Upper lobe of right lung (tissue), 1 donor: Measurements from ENCODE around the gene GRPEL1. TPM values are rescaled to one million over a fixed set of nuclear protein-coding genes. Genes with fewer than 3 reads are reported as not detected.

ENCODE experiments used
- ATAC-seq: fragments of 200-7000 bp; cut with Tn5 transposase; one replicate; pipeline ENCODE4 v1.9.1; 2020; ENCODE audit warnings: mild to moderate bottlenecking, moderate library complexity
- DNase-seq: peaks from one replicate; pipeline ENCODE4 v3.0.0-alpha.2; 2020
- H3K27ac ChIP-seq: fragments of 200-600 bp; one replicate; pipeline ENCODE4 v1.8.0; 2022
- H3K27me3 ChIP-seq: fragments of 200-600 bp; one replicate; pipeline ENCODE4 v1.8.0; 2022; ENCODE audit warnings: mild to moderate bottlenecking
- H3K36me3 ChIP-seq: fragments of 200-600 bp; one replicate; pipeline ENCODE4 v1.8.0; 2022
- H3K4me1 ChIP-seq: fragments of 200-600 bp; one replicate; pipeline ENCODE4 v1.8.0; 2022
- H3K4me3 ChIP-seq: fragments of 200-600 bp; one replicate; pipeline ENCODE4 v1.8.0; 2022; ENCODE audit warnings: mild to moderate bottlenecking
- H3K9me3 ChIP-seq: fragments of 200-600 bp; one replicate; pipeline ENCODE4 v1.8.0; 2022
- CTCF ChIP-seq: fragments of 200-600 bp; IDR thresholded peaks from one replicate; pipeline ENCODE4 v1.8.0; 2022; ENCODE audit warnings: antibody characterized with exemption
- intact Hi-C: fragments of 100-400 bp; cut with DNase I; formaldehyde crosslinking; loops from one replicate; pipeline ENCODE4 v1.11.0; 2022
- total RNA-seq: library from RNA; stranded (reverse); fragmentation: NEBNext Ultra II Directional; extraction: Animal tissue kit (Norgen Biotek cat#: 25700); gene quantifications from one replicate; pipeline ENCODE4 v1.2.1, GENCODE V29; 2021
- donor health status: DM: no; HTN: yes; CAD: no; lungs with severe emphysema.

Gene GRPEL1
- total RNA-seq, 1 donor from 2014 or later: 27.8 TPM

GRCh38 chr4:7078025-7078424 is 10.2 kb upstream of the GRPEL1 start:
- intact Hi-C loops: loop anchor here (10.0 kb wide), 1 partner anchor 353 kb away; no protein-coding TSS in a partner anchor
- ATAC-seq (no peak), DNase-seq (no peak)
- Histone ChIP-seq H3K36me3 (no peaks in the 10 kb centered on the region), H3K27me3 (no peaks in the 10 kb centered on the region), H3K27ac (no peak overlapping the region), H3K4me3 (no peak overlapping the region), H3K9me3 (no peaks in the 10 kb centered on the region), H3K4me1 (no peaks in the 10 kb centered on the region)
- no peak for TF ChIP-seq CTCF

DNA sequence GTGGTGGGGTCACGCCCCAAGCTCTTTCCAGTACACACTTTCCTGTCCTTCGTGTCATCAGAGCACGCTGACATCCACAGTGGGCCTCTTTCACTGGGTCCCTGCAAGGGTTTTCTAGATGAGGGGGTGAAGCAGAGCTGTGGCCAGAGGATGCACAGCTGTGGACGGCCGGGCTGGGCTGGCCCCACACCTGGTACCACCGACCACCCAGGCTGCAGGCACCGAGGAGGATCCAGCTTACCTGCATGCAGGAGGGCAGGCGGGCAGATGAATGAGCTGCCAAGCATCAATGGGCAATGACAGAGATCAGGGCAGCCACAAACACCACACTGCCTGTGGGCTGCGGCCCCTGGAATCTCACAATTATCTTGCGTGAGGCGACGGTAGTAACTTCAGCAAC is 9.5 kb upstream of the GRPEL1 start:
- Histone ChIP-seq H3K27me3 (no peaks in the 10 kb centered on the region), H3K9me3 (no peaks in the 10 kb centered on the region), H3K27ac (no peak overlapping the region), H3K4me3 (no peak overlapping the region), H3K36me3 (no peaks in the 10 kb centered on the region), H3K4me1 (no peaks in the 10 kb centered on the region)
- DNase-seq (no peak), ATAC-seq (no peak)
- intact Hi-C loops: loop anchor here (10.0 kb wide), 1 partner anchor 353 kb away; no protein-coding TSS in a partner anchor
- TF ChIP-seq CTCF: no peak

DNA sequence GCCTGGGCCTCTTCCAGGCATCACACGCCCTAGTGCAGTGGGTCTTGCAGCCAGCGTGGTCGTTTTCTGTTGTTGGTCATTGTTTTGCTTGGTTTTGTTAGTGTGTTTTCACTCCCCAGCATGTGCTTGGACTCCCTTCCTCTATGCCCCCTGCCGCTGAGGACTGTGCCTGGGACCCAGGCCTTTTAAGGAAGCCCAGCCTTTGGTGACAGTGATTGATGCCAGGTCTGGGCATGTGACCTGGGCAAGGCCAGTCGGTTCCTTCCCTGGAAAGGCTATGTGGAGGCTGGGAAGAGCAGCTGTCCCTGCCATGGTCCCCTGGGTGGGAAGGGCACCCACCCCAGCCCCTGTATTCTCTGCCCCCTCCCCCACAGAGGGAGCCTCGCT is 8.8 kb upstream of the GRPEL1 start:
- DNase-seq (no peak), ATAC-seq (no peak)
- intact Hi-C loops: loop anchor here (10.0 kb wide), 1 partner anchor 352 kb away; no protein-coding TSS in a partner anchor
- Histone ChIP-seq H3K4me1 (no peaks in the 10 kb centered on the region), H3K27me3 (no peaks in the 10 kb centered on the region), H3K36me3 (no peaks in the 10 kb centered on the region), H3K9me3 (no peaks in the 10 kb centered on the region), H3K4me3 (no peak overlapping the region), H3K27ac (no peak overlapping the region)
- TF ChIP-seq CTCF: no peak

GRCh38 chr4:7075962-7076695 is 8.3 kb upstream of the GRPEL1 start:
- ATAC-seq (peak; percentile 7), DNase-seq (no peak)
- intact Hi-C loops: loop anchor here (10.0 kb wide), 1 partner anchor 351 kb away; no protein-coding TSS in a partner anchor

DNA sequence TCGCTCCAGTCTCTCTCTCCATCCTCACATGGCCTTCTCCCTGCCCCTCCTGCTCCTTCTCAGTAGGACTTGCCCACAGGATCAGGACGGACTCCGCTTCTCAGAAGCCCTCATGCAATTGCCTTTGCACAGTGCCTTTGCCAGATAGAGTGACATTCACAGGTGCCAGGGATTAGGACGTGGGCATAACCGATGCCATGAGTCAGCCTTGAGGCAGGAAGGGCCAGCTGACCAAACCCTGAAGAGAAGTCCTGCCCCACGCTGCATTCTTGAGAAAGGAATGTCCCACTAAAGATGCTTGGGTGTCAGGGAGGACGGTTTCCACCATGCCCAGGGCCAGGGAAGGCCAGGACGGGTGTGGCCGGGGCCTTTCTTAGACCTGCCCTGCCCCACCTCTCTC is 6.6 kb upstream of the GRPEL1 start:
- Histone ChIP-seq H3K4me1 (peaks cover 5% of the 10 kb centered on the region), H3K9me3 (no peaks in the 10 kb centered on the region), H3K4me3 (no peak overlapping the region), H3K27ac (no peak overlapping the region), H3K36me3 (no peaks in the 10 kb centered on the region), H3K27me3 (no peaks in the 10 kb centered on the region)
- DNase-seq: no peak
- intact Hi-C loops: loop anchor here (5.0 to 10.0 kb wide), 2 partner anchors 37 to 350 kb away; no protein-coding TSS in a partner anchor
- no peak for ATAC-seq
- TF ChIP-seq CTCF: no peak

More at GRCh38 chr4:7075962-7076695, 8.3 kb upstream of the GRPEL1 start:
- Histone ChIP-seq H3K9me3 (no peaks in the 10 kb centered on the region), H3K4me3 (no peak overlapping the region), H3K27me3 (no peaks in the 10 kb centered on the region), H3K27ac (no peak overlapping the region), H3K36me3 (no peaks in the 10 kb centered on the region), H3K4me1 (no peaks in the 10 kb centered on the region)
- no peak for TF ChIP-seq CTCF
